GM12878 (cell line): Measurements from ENCODE around the gene PLAC1. TPM values are rescaled to one million over a fixed set of nuclear protein-coding genes. Genes with fewer than 3 reads are reported as not detected.

ENCODE experiments used
- ATAC-seq: fragments of 200-7000 bp; cut with Tn5 transposase; 3 replicates; pipeline ENCODE4 v1.9.1; 2020; ENCODE audit warnings: mild to moderate bottlenecking, moderate library complexity
- BruUV-seq: library from RNA; stranded (reverse); fragments of 400-500 nt; replicated peaks from 2 replicates; lab custom pipeline; 2021; lab: Mats Ljungman, UMichigan
- CTCF ChIA-PET: fragments of 300-600 bp; sonication (Branson Sonifier 250); formaldehyde crosslinking; extraction: SDS; loops from one replicate; lab custom pipeline; 2021; ENCODE audit warnings: inconsistent platforms; lab: Yijun Ruan, JAX
- POLR2A ChIA-PET: fragments of 350-600 bp; formaldehyde crosslinking; extraction: SDS; loops from one replicate; lab custom pipeline; 2021; ENCODE audit warnings: inconsistent platforms; lab: Charles Lee
- RAD21 ChIA-PET: fragments of 300-600 bp; sonication (Branson Sonifier 250); formaldehyde crosslinking; loops from one replicate; lab custom pipeline; 2023; ENCODE audit warnings: antibody characterized with exemption; ENCODE audit not compliant: unreplicated experiment; lab: Charles Lee
- SMC1A ChIA-PET: fragments of 300-600 bp; sonication (Branson Sonifier 250); formaldehyde crosslinking; loops from one replicate; lab custom pipeline; 2023; ENCODE audit not compliant: unreplicated experiment, uncharacterized antibody; lab: Charles Lee
- DNase-seq: peaks from one replicate; pipeline ENCODE4 v3.0.0-alpha.2; 2011; ENCODE audit warnings: low read depth, low spot score
- FAIRE-seq: peaks from 3 replicates; lab custom pipeline; 2011; peaks lifted over from hg19 to GRCh38; lab: Jason Lieb, UNC
- H2AFZ ChIP-seq: 2 replicates; pipeline ENCODE4 v1.6.0; 2011; ENCODE audit warnings: low read depth, low read length, control low read depth; ENCODE audit not compliant: control insufficient read depth
- H3K27ac ChIP-seq: 2 replicates; pipeline ENCODE4 v1.5.1; 2011; ENCODE audit warnings: control low read depth; ENCODE audit not compliant: control insufficient read depth, insufficient read depth
- H3K27me3 ChIP-seq, 2 experiments: replicated peaks in 1 of 2; 2 replicates each; pipeline versions ENCODE4 v1.6.0 to v1.6.1; 2011; ENCODE audit warnings: low read length in 1 of 2; ENCODE audit not compliant: control insufficient read depth in 2 of 2, insufficient read depth in 2 of 2
- H3K36me3 ChIP-seq, 2 experiments: 2 replicates each; pipeline ENCODE4 v1.5.1; 2011; ENCODE audit warnings: low read length in 1 of 2; ENCODE audit not compliant: control insufficient read depth in 2 of 2, insufficient read depth in 2 of 2
- H3K4me1 ChIP-seq: 2 replicates; pipeline ENCODE4 v1.6.1; 2011; ENCODE audit warnings: mild to moderate bottlenecking, low read length, moderate library complexity, mixed read lengths; ENCODE audit not compliant: control insufficient read depth, insufficient read depth
- H3K4me2 ChIP-seq: 2 replicates; pipeline ENCODE4 v1.6.0; 2011; ENCODE audit warnings: control low read depth; ENCODE audit not compliant: control insufficient read depth, insufficient read depth
- H3K4me3 ChIP-seq: fragments of 200-600 bp; sonication (generic); 2 replicates; pipeline ENCODE4 v1.5.1; 2016
- H3K79me2 ChIP-seq: 2 replicates; pipeline ENCODE4 v1.6.0; 2011; ENCODE audit warnings: low read length; ENCODE audit not compliant: control insufficient read depth, insufficient read depth
- H3K9ac ChIP-seq: 2 replicates; pipeline ENCODE4 v1.8.0; 2011; ENCODE audit warnings: low read length, control low read depth, mixed read lengths; ENCODE audit not compliant: control insufficient read depth, insufficient read depth
- H3K9me3 ChIP-seq: replicated peaks from 3 replicates; pipeline ENCODE4 v1.5.1; 2011; ENCODE audit warnings: mild to moderate bottlenecking, low read length; ENCODE audit not compliant: control insufficient read depth, insufficient read depth
- H4K20me1 ChIP-seq: 2 replicates; pipeline ENCODE4 v1.6.0; 2011; ENCODE audit not compliant: control insufficient read depth, insufficient read depth
- CHD2 ChIP-seq: IDR thresholded peaks from 2 replicates; pipeline ENCODE4 v1.6.1; 2011; ENCODE audit warnings: low read depth, low read length, improper control_type of control experiment, borderline replicate concordance
- EZH2 ChIP-seq: IDR thresholded peaks from 2 replicates; pipeline ENCODE4 v1.6.1; 2012; ENCODE audit warnings: low read depth, mild to moderate bottlenecking, control low read depth, inconsistent platforms, low read length, borderline replicate concordance; ENCODE audit not compliant: control insufficient read depth
- FOS ChIP-seq: IDR thresholded peaks from 3 replicates; pipeline ENCODE4 v1.6.1; 2011; ENCODE audit warnings: borderline replicate concordance; ENCODE audit not compliant: insufficient read length; ENCODE audit errors: extremely low read depth
- RCOR1 ChIP-seq: conservative IDR thresholded peaks from 2 replicates; pipeline ENCODE4 v1.6.1; 2012; ENCODE audit warnings: low read depth, low read length, improper control_type of control experiment
- SIX5 ChIP-seq: IDR thresholded peaks from 2 replicates; pipeline ENCODE4 v1.6.1; 2011; ENCODE audit warnings: mild to moderate bottlenecking, low read depth, low read length, moderate library complexity; ENCODE audit not compliant: severe bottlenecking
- SREBF2 ChIP-seq: IDR thresholded peaks from 2 replicates; pipeline ENCODE4 v1.6.1; 2012; ENCODE audit warnings: mild to moderate bottlenecking, low read length
- SRF ChIP-seq, 2 experiments: IDR thresholded peaks; 2 replicates each; pipeline ENCODE4 v1.6.1; 2011; ENCODE audit warnings: low read depth in 2 of 2, low read length in 2 of 2, mild to moderate bottlenecking in 1 of 2, moderate library complexity in 1 of 2
- TCF7 ChIP-seq: IDR thresholded peaks from 2 replicates; pipeline ENCODE4 v1.6.1; 2014; ENCODE audit warnings: antibody characterized with exemption, borderline replicate concordance
- WGBS: methylation state at CpG from one replicate; pipeline ENCODE4 v1.1.6; 2016; ENCODE audit warnings: low lambda C conversion rate; ENCODE audit not compliant: insufficient replicate concordance, insufficient coverage; ENCODE audit errors: missing lambda C conversion rate; 5-methylcytosine and 5-hydroxymethylcytosine counted together
- in situ Hi-C: fragments of 300-500 bp; cut with MboI; formaldehyde crosslinking; loops from 9 replicates; pipeline ENCODE4 v1.14.3; 2018; ENCODE audit warnings: mixed read lengths
- intact Hi-C: fragments of 100-400 bp; cut with micrococcal nuclease; formaldehyde crosslinking; loops from one replicate; pipeline ENCODE4 v1.14.2; 2022; ENCODE audit not compliant: unreplicated experiment
- polyA plus RNA-seq, 11 experiments: library from polyadenylated mRNA; depleted of rRNA in 4 of 11; unstranded in 6 of 11; stranded (reverse) in 5 of 11; fragments of >200 nt; fragmentation: Nextera tagmentation in 4 of 11; fragmentation: Illumina TruSeq in 1 of 11; extraction: Ambion mirVana in 4 of 11; extraction: Trizol in 1 of 11; gene quantifications; 1 replicate in 1 of 11; 2 replicates in 10 of 11; pipeline versions ENCODE4 v1.2.1 to v1.2.3, GENCODE V29; 2011 to 2016; ENCODE audit warnings: inconsistent platforms in 2 of 11, missing spikeins in 2 of 11, low read depth in 1 of 11
- total RNA-seq, 4 experiments: library from RNA; depleted of rRNA in 3 of 4; stranded (reverse); fragments of >200 nt in 3 of 4; fragmentation: Illumina TruSeq in 1 of 4; extraction: Trizol in 1 of 4; gene quantifications; 2 replicates each; pipeline versions ENCODE4 v1.2.1 to v1.2.3, GENCODE V29; 2013 to 2021
- TF ChIP-seq, protein P1 (sequence below): IDR thresholded peaks from 2 replicates; pipeline ENCODE4 v1.6.1; 2011; ENCODE audit warnings: borderline replicate concordance, low read depth, mild to moderate bottlenecking, moderate library complexity, low read length; ENCODE audit not compliant: insufficient read depth, poor library complexity, severe bottlenecking
- TF ChIP-seq, protein P2 (sequence below): IDR thresholded peaks from 2 replicates; pipeline ENCODE4 v1.6.1; 2012; ENCODE audit warnings: low read length, inconsistent platforms
- TF ChIP-seq, protein P3 (sequence below): fragments of 450-650 bp; IDR thresholded peaks from 2 replicates; pipeline ENCODE4 v1.6.1; 2016; ENCODE audit warnings: mild to moderate bottlenecking
- TF ChIP-seq, protein P4 (sequence below): IDR thresholded peaks from 2 replicates; pipeline ENCODE4 v1.6.1; 2011; ENCODE audit warnings: low read depth, low read length, improper control_type of control experiment, borderline replicate concordance

The PLAC1 gene
- total and polyA plus RNA-seq, 10 of the 15 experiments (the other 5 are each of a cell fraction or from before 2014, with no cell fraction given) = 0.05 to 0.42 (median 0.17) TPM; not detected in 5

DNA sequence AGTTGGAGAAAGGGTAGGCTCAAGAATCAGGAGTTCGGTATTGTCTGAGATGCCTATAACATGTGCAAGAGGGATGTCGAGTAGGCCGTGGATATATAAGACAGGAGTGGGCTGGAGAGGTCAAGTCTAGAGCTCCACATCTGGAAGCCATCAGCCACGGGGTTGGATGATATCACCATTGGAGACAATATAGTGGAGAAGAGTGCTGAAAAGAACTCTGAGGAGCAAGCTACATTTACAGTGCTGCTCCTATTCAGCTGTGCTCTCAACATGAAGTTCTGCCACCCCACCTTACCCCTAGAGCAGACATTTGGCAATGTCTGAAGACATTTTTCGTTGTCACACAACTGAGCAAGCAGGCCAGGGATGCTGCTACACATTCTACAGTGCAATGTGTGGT, 20.9 kb upstream of the PLAC1 start:
- FAIRE-seq (no peak), ATAC-seq (no peak), DNase-seq (no peak)
- Histone ChIP-seq H3K36me3 (no peaks in the 10 kb centered on the region), H3K27me3 (no peaks in the 10 kb centered on the region), H3K9ac (no peak overlapping the region), H3K4me2 (no peak overlapping the region), H3K4me3 (no peak overlapping the region), H3K9me3 (no peaks in the 10 kb centered on the region), H2AFZ (no peak overlapping the region), H4K20me1 (no peaks in the 10 kb centered on the region), H3K27ac (no peak overlapping the region), H3K4me1 (no peaks in the 10 kb centered on the region), H3K79me2 (no peaks in the 10 kb centered on the region)
- BruUV-seq = no TSS peak
- ChIA-PET POLR2A (no interaction called here), SMC1A (no interaction called here), RAD21 (no interaction called here), CTCF (no interaction called here)
- no peak for TF ChIP-seq SRF (IDR thresholded peaks at IDR 0.05; ENCODE audit: low read depth in 2 of 2, low read length in 2 of 2)
- TF ChIP-seq, protein P1, sequence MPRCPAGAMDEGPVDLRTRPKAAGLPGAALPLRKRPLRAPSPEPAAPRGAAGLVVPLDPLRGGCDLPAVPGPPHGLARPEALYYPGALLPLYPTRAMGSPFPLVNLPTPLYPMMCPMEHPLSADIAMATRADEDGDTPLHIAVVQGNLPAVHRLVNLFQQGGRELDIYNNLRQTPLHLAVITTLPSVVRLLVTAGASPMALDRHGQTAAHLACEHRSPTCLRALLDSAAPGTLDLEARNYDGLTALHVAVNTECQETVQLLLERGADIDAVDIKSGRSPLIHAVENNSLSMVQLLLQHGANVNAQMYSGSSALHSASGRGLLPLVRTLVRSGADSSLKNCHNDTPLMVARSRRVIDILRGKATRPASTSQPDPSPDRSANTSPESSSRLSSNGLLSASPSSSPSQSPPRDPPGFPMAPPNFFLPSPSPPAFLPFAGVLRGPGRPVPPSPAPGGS = peak; percentile 65
- 32% methylated on average over 5 of the region's 5 CpGs for WGBS
- intact Hi-C loops (no loop called here), in situ Hi-C loops (no loop called here)

DNA sequence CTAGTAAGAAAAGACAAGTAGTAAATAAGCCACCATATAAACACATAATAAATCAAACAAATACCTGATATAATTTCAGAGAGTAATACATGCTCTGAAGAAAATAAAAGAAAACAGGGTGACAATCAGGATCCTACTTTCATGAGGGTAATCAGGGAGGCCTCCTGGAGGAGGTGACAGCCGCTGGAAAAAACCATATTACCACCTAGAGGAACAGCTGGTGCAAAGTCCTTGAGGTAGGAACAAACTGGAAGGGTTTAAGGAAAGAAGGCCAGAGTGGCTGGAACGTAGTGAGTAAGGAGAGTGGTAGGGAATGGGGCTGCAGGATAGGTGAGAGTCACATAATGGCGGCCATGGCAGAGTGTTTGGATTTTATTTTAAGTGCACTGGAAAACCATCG, 19.1 kb upstream of the PLAC1 start:
- SMC1A ChIA-PET = no interaction called here
- intact Hi-C loops (no loop called here), in situ Hi-C loops (no loop called here)
- no peak for ATAC-seq
- RAD21 ChIA-PET = no interaction called here
- 19% methylated on average over 4 of the region's 4 CpGs for WGBS
- Histone ChIP-seq H3K4me1 (no peaks in the 10 kb centered on the region), H3K27me3 (no peaks in the 10 kb centered on the region), H3K4me3 (no peak overlapping the region), H2AFZ (no peak overlapping the region), H3K9me3 (no peaks in the 10 kb centered on the region), H3K79me2 (no peaks in the 10 kb centered on the region), H3K27ac (no peak overlapping the region), H3K4me2 (no peak overlapping the region), H3K36me3 (no peaks in the 10 kb centered on the region), H4K20me1 (no peaks in the 10 kb centered on the region), H3K9ac (no peak overlapping the region)
- no TSS peak for BruUV-seq
- POLR2A ChIA-PET = no interaction called here
- FAIRE-seq = no peak
- TF ChIP-seq EZH2 (no peak), CHD2 (no peak), RCOR1 (no peak), FOS (no peak), SRF (IDR thresholded peaks at IDR 0.05; ENCODE audit: low read depth in 2 of 2, low read length in 2 of 2) (no peak), TCF7 (no peak), SIX5 (no peak), SREBF2 (no peak)
- TF ChIP-seq, protein P2, sequence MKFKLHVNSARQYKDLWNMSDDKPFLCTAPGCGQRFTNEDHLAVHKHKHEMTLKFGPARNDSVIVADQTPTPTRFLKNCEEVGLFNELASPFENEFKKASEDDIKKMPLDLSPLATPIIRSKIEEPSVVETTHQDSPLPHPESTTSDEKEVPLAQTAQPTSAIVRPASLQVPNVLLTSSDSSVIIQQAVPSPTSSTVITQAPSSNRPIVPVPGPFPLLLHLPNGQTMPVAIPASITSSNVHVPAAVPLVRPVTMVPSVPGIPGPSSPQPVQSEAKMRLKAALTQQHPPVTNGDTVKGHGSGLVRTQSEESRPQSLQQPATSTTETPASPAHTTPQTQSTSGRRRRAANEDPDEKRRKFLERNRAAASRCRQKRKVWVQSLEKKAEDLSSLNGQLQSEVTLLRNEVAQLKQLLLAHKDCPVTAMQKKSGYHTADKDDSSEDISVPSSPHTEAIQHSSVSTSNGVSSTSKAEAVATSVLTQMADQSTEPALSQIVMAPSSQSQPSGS = no peak
- TF ChIP-seq, protein P3, sequence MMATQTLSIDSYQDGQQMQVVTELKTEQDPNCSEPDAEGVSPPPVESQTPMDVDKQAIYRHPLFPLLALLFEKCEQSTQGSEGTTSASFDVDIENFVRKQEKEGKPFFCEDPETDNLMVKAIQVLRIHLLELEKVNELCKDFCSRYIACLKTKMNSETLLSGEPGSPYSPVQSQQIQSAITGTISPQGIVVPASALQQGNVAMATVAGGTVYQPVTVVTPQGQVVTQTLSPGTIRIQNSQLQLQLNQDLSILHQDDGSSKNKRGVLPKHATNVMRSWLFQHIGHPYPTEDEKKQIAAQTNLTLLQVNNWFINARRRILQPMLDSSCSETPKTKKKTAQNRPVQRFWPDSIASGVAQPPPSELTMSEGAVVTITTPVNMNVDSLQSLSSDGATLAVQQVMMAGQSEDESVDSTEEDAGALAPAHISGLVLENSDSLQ = no peak
- TF ChIP-seq, protein P4, sequence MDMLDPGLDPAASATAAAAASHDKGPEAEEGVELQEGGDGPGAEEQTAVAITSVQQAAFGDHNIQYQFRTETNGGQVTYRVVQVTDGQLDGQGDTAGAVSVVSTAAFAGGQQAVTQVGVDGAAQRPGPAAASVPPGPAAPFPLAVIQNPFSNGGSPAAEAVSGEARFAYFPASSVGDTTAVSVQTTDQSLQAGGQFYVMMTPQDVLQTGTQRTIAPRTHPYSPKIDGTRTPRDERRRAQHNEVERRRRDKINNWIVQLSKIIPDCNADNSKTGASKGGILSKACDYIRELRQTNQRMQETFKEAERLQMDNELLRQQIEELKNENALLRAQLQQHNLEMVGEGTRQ = no peak
- CTCF ChIA-PET = no interaction called here
- DNase-seq = no peak
